GM23248 (cell line): Measurements from ENCODE around the gene SNX14.

Experiments
- EZH2 ChIP-seq: fragments of 200-600 bp; sonication (generic); IDR thresholded peaks from 2 replicates; pipeline ENCODE4 v1.6.1; 2018; ENCODE audit warnings: antibody characterized with exemption, mild to moderate bottlenecking; ENCODE audit not compliant: insufficient read depth, poor library complexity, severe bottlenecking
- EZH2phosphoT487 ChIP-seq: fragments of 200-600 bp; sonication (generic); IDR thresholded peaks from 2 replicates; pipeline ENCODE4 v1.6.1; 2018; ENCODE audit warnings: antibody characterized with exemption, moderate library complexity, mild to moderate bottlenecking, low read depth; ENCODE audit not compliant: insufficient read depth

DNA sequence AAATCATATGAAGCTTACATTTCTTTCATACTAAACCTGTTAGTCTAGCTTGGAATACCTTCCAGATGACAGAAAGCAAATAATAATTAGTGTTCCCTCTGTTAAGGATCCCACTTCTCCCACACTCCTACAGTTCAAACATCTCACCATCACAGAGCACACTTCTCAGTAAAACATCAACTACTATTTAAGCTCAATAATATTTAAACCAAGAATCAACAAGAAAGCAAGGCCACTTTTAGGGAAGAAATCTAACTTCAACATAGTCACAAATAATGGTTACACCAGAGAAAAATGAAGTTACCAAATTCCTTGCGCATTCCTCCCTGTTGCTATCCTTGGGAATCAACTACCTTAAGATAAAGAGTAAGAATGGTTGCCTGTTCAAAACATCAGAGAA lies 1.6 kb downstream of the SNX14 start:
- TF ChIP-seq EZH2 (no peak), EZH2phosphoT487 (no peak)
